ENCODE measurements around the gene SAMSN1. TPM values are rescaled to one million over a fixed set of nuclear protein-coding genes. Genes with fewer than 3 reads are reported as not detected.

Gene SAMSN1
- total RNA-seq, 6 experiments from 2014 or later = 1.2 to 7.4 (median 3.0) TPM

DNA sequence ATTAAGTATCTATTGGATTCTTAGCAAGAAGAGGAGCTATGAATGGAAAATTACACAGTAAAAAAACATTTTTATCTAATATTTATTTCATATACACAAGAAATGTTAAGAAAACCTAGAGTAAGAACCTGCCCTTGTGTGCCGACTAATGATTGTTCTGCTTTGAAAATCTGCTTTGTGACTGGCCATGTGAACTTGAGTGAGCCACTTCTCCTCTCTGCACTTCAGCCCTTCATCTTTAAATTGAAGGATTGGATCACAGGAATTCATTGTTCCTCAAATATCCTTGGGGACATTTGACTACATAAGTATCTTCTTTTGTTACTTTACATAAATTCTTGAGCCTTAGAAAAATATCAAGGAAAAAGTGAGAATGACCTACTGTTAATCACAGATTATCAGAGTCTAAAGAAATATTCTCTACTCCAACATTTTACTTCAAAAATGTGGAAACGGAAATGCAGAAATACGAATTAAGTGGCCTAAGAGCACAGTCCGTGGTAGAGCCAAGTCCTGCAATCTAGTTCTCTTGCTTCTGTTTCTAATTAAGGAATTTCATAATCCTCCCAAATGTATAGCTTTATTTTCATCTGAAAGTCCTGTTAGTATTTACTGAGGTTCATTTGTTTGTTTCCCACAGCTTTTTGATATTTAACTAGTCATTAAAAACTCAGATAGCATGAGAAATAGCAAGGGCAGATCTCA lies 46.3 kb upstream of the SAMSN1 start:
- 55% methylated on average over 4 of the region's 4 CpGs for WGBS (ENCODE audit: insufficient coverage, low coverage, low lambda C conversion rate, missing lambda C conversion rate)
- Histone ChIP-seq H3K9me3 (no peaks in the 10 kb centered on the region), H3K4me1 (peaks cover 0 to 7% (median 0%) of the 10 kb centered on the region in 4 donors), H3K36me3 (no peaks in the 10 kb centered on the region), H3K4me3 (no peak overlapping the region), H3K27ac (peak overlapping the region in 1 of 3 donors; percentile 27), H3K27me3 (no peaks in the 10 kb centered on the region)
- intact Hi-C loops (cut with DNase I) = no loop called here
- no peak for TF ChIP-seq POLR2A (IDR thresholded peaks at IDR 0.05)
- TF ChIP-seq, protein P1, sequence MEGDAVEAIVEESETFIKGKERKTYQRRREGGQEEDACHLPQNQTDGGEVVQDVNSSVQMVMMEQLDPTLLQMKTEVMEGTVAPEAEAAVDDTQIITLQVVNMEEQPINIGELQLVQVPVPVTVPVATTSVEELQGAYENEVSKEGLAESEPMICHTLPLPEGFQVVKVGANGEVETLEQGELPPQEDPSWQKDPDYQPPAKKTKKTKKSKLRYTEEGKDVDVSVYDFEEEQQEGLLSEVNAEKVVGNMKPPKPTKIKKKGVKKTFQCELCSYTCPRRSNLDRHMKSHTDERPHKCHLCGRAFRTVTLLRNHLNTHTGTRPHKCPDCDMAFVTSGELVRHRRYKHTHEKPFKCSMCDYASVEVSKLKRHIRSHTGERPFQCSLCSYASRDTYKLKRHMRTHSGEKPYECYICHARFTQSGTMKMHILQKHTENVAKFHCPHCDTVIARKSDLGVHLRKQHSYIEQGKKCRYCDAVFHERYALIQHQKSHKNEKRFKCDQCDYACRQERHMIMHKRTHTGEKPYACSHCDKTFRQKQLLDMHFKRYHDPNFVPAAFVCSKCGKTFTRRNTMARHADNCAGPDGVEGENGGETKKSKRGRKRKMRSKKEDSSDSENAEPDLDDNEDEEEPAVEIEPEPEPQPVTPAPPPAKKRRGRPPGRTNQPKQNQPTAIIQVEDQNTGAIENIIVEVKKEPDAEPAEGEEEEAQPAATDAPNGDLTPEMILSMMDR (IDR thresholded peaks at IDR 0.05) = no peak
- ATAC-seq (peak in 1 of 4 donors; percentile 26), DNase-seq (no peak)

DNA sequence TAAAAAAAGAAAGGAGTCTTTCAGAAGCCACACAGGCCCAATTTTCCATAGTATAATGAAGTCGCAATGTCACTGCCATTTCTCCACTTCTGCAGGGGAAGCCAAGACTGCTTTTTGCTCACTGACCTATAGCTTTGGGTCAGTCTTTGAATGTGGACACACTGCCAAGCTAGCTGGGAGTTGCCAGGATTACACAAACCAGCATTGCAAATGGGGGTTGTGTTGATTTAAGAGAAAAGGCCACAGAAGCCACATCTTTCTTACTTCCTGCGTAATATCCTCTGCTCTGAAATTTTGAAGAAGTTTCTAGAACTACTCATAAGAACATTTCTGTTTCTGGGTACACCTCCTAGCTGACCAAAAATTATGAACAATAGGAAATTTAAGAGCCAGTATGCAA lies 45.8 kb upstream of the SAMSN1 start:
- ATAC-seq (peak; percentile 84 to 96 (median 94)), DNase-seq (peak in 2 of 3 donors; percentile 54 to 76)
- TF ChIP-seq, protein P1 (IDR thresholded peaks at IDR 0.05) = no peak
- Histone ChIP-seq H3K27ac (peak overlapping the region in 1 of 3 donors; percentile 45), H3K4me3 (no peak overlapping the region), H3K27me3 (no peaks in the 10 kb centered on the region), H3K36me3 (no peaks in the 10 kb centered on the region), H3K9me3 (no peaks in the 10 kb centered on the region), H3K4me1 (peaks cover 0 to 7% (median 0%) of the 10 kb centered on the region in 4 donors)
- intact Hi-C loops (cut with DNase I) = no loop called here
- whole genome bisulfite sequencing (ENCODE audit: insufficient coverage, low coverage, low lambda C conversion rate, missing lambda C conversion rate) = 28% methylated on average over 2 of the region's 2 CpGs

DNA sequence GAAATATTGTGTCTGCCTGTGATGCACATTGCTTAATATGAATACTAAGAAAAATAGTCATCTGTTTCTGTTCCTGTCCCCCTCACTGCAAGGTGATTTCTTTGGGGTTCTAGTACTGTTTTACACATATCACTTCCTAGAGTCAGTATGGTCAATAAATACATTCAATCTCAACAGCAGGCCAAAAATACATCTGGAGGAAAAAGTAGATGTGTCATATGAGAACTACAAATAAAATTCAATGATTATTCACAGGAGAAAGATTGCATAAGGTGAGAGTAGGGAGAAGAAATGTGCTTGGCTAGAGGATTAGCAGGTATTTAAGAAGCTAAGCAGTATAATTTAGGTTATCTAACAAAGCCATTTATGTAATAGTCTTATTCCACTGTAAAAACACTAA lies 45.3 kb upstream of the SAMSN1 start:
- intact Hi-C loops (cut with DNase I) = no loop called here
- no peak for ATAC-seq
- Histone ChIP-seq H3K27me3 (no peaks in the 10 kb centered on the region), H3K4me1 (peaks cover 0 to 7% (median 0%) of the 10 kb centered on the region in 4 donors), H3K27ac (peak overlapping the region in 1 of 3 donors; percentile 45), H3K4me3 (no peak overlapping the region), H3K9me3 (no peaks in the 10 kb centered on the region), H3K36me3 (no peaks in the 10 kb centered on the region)
- TF ChIP-seq, protein P1 (IDR thresholded peaks at IDR 0.05) = no peak
- TF ChIP-seq POLR2A (IDR thresholded peaks at IDR 0.05) = no peak
- DNase-seq = no peak

DNA sequence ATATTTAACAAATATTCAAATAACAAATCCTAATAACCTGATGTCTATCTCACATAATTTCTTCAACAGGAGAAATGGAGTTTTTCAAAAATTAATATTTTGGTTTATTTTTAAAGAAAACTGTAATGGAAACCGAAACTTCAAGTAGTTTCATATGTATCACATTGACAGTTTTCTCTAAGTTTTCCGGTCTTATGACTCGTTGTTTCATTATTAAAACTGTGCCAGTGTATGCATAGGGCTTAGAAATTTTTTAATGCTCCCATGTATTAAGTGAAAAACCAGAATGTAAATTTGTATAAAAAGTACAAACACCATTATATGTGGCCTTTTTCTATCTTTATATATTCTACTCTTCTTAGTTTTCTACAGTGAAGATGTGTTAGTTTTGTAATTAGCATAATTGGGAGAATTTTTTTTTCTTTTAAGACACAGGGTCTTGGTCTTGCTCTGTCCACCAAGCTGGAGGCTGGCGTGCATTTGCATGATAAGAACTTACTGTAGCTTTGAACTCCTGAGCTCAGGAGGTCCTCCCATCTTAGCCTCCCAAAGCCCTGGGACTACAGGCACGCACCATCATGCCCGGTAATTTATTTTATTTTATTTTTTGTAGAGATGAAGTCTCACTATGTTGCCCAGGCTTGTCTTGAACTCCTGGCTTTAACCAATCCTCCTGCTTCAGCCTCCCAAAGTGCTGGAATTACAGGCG lies 43.9 kb upstream of the SAMSN1 start:
- Histone ChIP-seq H3K36me3 (no peaks in the 10 kb centered on the region), H3K27me3 (no peaks in the 10 kb centered on the region), H3K4me3 (no peak overlapping the region), H3K4me1 (peaks cover 0 to 7% (median 0%) of the 10 kb centered on the region in 4 donors), H3K9me3 (no peaks in the 10 kb centered on the region), H3K27ac (no peak overlapping the region)
- intact Hi-C loops (cut with DNase I) = no loop called here
- no peak for TF ChIP-seq POLR2A (IDR thresholded peaks at IDR 0.05)
- TF ChIP-seq, protein P1 (IDR thresholded peaks at IDR 0.05) = no peak
- DNase-seq = no peak
- WGBS (ENCODE audit: insufficient coverage, low coverage, low lambda C conversion rate, missing lambda C conversion rate) = 56% methylated on average over 7 of the region's 7 CpGs
- no peak for ATAC-seq

Data from right lobe of liver (tissue), 6 donors.